Activated CD4-positive, alpha-beta T cell treated with anti-CD3 and anti-CD28 coated beads for 4 hours (primary cell): ENCODE data around the gene HSPA12A.
A peak's percentile ranks its signal among the peaks of the same experiment; 100 is the strongest.

Source experiments
- DNase-seq, 2 donors: peaks; one replicate each; pipeline ENCODE4 v3.0.0-alpha.2; 2020

HSPA12A gene

DNA sequence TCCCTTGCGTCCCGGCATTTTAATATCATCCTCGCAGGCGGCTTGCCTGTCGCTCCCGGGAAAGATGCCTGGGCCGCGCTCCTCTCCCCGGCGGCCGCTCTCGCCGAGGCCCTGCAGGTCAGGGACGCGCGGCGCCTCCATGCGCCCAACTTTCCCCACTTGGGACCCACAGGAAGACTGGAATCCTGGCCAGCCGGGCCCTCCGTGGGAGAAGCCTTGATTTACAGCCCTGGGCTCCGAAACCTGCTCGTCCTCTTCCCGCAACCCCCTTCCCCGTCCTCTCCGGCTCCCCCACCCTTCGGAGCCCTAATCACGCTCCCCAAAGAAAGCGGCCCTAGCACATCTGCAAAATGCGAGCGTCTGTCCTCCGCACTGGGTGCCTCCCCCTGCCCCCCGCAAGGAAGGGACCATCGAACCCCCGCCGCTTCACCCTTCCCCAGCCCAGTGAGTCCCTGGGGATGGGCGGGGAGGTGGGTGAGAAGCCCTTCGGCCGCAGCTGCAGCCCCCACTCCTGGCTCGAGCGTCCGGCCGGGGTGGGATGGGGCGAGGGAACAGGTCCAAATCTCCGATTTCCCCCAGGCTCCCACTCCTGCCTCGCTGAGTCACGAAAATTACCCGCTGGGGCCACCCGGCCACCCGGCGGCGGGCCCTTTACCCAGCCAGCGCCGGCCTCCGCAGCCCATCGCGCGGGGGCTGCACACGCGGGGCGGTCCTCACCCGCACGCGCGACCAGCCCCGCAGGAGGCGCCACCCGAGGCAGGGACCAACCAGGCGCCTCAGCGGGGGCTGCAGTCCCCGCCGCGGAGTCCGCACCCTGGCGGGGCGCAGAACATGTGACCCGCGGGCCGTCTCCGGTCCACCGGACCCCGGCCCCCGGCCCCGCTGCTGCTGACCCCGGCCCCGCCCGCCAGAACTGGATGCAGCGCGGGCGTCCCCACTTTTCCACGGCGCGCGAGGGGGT is 695 bp downstream of the HSPA12A start:
- DNase-seq: no peak

- DNase-seq: no peak
These were observed 1.4 kb downstream of the HSPA12A start for GRCh38 chr10:116740971-116741370.

DNA sequence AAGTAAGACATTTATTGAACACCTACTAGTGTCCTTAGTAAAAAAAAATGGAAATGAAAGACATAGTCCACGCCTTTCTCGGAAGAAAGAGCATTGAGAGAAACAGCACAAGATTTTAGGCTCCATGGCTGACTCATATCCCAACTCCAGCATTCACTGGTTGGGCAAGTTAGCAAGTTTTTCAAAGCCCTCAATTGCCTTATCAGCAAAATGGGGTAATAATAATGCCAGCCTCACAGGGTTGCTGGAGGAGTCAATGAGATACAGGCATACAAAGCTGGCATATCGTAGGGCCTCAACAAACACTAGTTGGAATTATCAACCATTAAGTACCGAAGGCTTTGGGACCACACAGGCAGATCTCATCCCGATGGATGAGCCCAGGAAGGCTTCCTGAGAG is 4.0 kb downstream of the HSPA12A start:
- DNase-seq: no peak

GRCh38 chr10:116737627-116738327 is 4.6 kb downstream of the HSPA12A start:
- DNase-seq: no peak

- DNase-seq: no peak
These were observed 8.8 kb downstream of the HSPA12A start for GRCh38 chr10:116733566-116733965.

- no peak for DNase-seq
These were observed 9.8 kb downstream of the HSPA12A start for GRCh38 chr10:116732573-116732972.

- no peak for DNase-seq
These were observed 11.7 kb downstream of the HSPA12A start for GRCh38 chr10:116730464-116731260.

GRCh38 chr10:116729243-116729642 is 13.1 kb downstream of the HSPA12A start:
- no peak for DNase-seq

DNA sequence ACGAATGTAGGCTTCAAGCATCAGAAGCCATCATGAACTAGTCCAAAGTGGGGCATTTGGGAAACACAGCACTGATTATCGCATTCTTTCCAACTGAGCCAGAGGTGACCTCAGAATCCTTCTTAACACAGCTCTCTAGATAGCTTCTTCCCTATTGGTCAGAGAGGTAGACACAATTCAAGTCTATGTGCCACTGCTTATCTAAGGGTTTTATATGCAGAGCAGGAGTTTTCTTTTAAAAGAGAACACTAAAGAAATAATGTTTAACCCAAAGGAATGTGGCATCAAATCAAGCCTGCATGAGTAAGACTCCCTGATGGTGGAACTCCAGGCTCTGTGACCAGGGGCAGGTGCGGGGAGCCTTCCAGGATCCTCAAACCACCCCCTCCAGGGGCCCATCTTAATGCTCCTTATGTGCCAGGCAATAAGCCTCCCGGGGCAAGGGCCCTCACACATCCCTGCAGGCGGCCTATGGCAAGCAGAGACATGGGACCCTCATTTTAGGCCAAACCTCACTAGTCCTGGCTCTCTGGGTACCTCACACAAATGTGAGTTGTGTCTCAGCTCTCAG is 13.8 kb downstream of the HSPA12A start:
- no peak for DNase-seq

GRCh38 chr10:116723428-116724281 is 18.7 kb downstream of the HSPA12A start:
- DNase-seq: peak in 1 of 2 donors; percentile 13

DNA sequence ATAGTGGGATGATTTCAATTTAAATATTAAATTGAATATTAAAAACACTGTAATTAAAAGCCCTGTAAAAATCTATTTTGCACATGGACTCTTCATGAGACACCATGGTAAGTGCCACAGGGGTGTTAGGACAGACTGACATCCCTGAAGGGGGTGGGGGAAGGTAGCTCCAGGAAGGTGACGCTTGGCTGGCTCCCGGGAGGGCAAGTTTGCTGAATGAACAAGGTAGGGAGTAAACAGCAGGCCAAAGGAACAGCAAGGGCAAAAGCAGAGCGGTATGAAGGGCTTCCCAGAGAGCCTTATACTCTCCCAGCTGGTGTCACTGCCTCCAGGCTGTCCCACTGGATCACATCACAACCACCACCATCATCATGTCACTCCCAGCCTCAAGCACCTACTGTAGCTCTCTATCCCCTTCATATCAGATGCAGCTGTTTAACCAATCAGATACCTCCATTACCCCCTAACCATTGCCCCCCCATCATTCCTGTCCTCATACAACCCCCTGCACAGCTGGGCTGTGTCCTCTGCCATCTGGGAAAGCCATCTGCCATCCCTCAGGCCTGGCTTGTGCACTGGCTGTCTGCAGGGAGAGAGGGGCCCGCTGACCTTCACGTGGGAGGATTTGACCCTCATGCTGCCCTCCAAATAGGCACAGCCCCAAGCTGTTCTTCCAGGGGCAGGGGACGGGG is 19.5 kb downstream of the HSPA12A start:
- no peak for DNase-seq

DNA sequence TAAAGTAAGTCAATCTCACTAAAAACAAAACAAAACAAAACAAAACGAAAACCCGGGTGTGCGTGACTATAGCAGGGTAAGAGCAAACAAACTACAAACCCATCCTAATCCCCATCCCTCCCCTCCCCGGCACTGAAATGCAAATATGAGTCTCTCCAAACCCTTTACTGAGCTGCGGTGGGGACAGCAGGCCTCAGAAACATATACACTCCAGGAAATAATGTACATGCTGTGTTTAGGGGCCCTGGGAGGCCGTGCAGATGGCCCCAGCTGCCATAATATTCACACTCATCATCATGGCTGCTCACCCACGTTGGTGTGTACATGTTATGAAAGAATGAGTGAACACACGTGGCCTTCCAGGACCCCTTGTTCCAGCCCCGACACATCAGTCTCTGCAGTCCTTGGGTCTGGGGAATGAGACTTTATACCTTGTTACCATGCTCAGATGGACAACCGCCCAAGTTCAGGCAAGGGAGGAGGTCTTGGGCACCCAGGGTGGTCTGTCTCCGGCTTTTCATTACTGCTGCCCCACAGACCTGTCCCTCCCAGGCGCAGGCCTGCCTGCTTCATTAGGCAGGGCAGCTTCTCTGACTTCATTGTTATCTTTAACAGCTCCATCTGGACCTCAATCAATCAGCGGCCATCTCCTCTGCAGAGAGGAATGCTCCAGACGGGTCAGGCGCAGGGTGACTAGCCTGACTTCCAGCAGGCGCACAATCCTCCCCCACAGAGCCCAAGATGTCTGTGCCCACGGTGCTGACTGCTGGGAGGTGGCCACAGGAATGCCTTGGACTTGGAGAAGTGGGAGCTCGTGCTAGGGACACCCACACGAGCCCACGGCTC is 20.6 kb downstream of the HSPA12A start:
- DNase-seq: no peak

- no peak for DNase-seq
These were observed 21.5 kb downstream of the HSPA12A start for GRCh38 chr10:116720668-116721546.

DNA sequence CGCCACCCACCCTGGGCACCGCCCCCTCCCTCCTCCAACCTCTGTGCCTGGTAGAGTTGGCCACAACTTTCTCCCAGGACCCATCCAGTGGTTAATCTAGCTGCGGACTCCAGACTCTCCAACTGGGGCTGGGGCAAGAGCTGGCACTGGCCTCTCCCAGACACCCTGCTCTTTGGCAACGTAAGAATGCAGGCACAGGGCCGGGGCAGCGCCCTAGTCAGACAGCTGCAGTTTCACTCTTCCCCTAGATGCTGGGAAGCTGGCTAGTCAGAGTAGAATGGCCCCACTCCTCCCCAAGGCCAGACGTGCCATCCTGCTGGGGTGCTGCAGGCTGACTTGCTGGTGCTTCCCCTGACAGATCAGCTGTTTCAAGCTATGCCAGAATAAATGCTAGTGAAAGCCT is 22.1 kb downstream of the HSPA12A start:
- DNase-seq: no peak

- no peak for DNase-seq
These were observed 22.6 kb downstream of the HSPA12A start for GRCh38 chr10:116719804-116720203.

DNA sequence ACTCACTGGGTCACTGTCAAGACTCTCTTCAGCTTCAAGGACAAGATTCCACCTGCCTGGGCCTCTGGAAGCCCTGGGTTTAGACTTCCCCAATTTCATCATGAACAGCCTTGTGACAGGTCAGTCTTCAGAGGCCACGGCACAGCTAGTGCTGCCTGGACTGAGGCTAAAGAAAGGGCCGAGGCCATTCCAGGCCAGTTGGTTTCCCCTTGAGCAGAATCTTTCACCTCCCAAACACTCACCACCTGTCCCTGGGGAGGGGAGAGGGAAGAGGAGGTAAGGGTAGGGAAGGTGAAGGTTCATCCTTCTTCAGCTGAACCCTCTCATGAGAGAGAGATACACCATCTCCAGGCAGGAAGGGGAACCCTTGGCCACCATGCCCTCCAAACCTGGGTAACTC is 24.3 kb downstream of the HSPA12A start:
- no peak for DNase-seq

GRCh38 chr10:116716381-116716780 is 26.0 kb downstream of the HSPA12A start:
- DNase-seq: no peak

- no peak for DNase-seq
These were observed 26.5 kb downstream of the HSPA12A start for GRCh38 chr10:116715839-116716377.

DNA sequence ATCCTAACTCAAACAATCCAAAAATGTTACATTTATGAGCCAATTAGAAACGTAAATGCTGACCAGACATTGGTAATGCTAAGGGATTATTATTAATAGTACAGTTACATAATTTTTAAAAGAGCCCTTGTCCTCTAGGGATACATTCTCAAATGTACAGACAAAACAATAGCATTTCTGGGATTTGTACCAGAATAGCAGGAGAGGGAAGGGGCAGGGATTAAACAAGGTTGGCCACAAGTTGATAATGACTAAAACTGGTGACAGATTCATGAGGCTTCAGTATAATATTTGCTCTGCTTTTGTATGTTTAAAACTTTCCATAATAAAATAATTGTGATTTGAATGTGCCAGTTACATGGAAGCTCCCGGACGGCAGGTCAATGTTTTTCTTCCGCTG is 27.0 kb downstream of the HSPA12A start:
- no peak for DNase-seq
